Epithelial cell of proximal tubule (primary cell): ENCODE data around the gene MAPK7. TPM values are rescaled to one million over a fixed set of nuclear protein-coding genes. Genes with fewer than 3 reads are reported as not detected.

Source experiments
- DNase-seq: peaks from one replicate; pipeline ENCODE4 v3.0.0-alpha.2; 2011; ENCODE audit warnings: low read depth
- H3K4me3 ChIP-seq: 2 replicates; pipeline ENCODE4 v1.5.1; 2011; ENCODE audit warnings: low read depth, mild to moderate bottlenecking, low read length
- CTCF ChIP-seq: conservative IDR thresholded peaks from 2 replicates; pipeline ENCODE4 v1.5.1; 2012; ENCODE audit warnings: low read depth, mild to moderate bottlenecking, low read length
- total RNA-seq: library from RNA; depleted of rRNA; stranded (reverse); fragments of >200 nt; gene quantifications from 2 replicates; pipeline ENCODE4 v1.2.3, GENCODE V29; 2015

Gene MAPK7
- total RNA-seq, 1 donor from 2014 or later = 19.0 TPM

- TF ChIP-seq CTCF = no peak
- no peak for DNase-seq
- H3K4me3 ChIP-seq = no peak overlapping the region
Observed at GRCh38 chr17:19342611-19343255, 35.6 kb upstream of the MAPK7 start.

- TF ChIP-seq CTCF = no peak
Observed at GRCh38 chr17:19343256-19343630, 35.1 kb upstream of the MAPK7 start.

GRCh38 chr17:19343671-19344151, 34.6 kb upstream of the MAPK7 start:
- DNase-seq = no peak
- no peak for TF ChIP-seq CTCF
- no peak overlapping the region for H3K4me3 ChIP-seq

More at GRCh38 chr17:19343256-19343630, 35.1 kb upstream of the MAPK7 start:
- DNase-seq = no peak
- H3K4me3 ChIP-seq = no peak overlapping the region

- TF ChIP-seq CTCF = no peak
- no peak for DNase-seq
- no peak overlapping the region for H3K4me3 ChIP-seq
Observed at GRCh38 chr17:19344311-19345066, 33.8 kb upstream of the MAPK7 start.

- DNase-seq = no peak
- no peak overlapping the region for H3K4me3 ChIP-seq
- no peak for TF ChIP-seq CTCF
Observed at GRCh38 chr17:19345067-19345460, 33.2 kb upstream of the MAPK7 start.

GRCh38 chr17:19345486-19346350, 32.6 kb upstream of the MAPK7 start:
- TF ChIP-seq CTCF = no peak
- H3K4me3 ChIP-seq = no peak overlapping the region
- no peak for DNase-seq
